SIG-M5 (cell line): ENCODE measurements around the gene APRT.
"Not testable (repeated sequence)": the region's sequence is repeated elsewhere in the genome, so short reads cannot be mapped to it uniquely, and the experiment has no call there.

ENCODE experiments used
- DNase-seq: peaks from one replicate; lab custom pipeline; 2025; lab: John Stamatoyannopoulos, UW

The APRT gene

DNA sequence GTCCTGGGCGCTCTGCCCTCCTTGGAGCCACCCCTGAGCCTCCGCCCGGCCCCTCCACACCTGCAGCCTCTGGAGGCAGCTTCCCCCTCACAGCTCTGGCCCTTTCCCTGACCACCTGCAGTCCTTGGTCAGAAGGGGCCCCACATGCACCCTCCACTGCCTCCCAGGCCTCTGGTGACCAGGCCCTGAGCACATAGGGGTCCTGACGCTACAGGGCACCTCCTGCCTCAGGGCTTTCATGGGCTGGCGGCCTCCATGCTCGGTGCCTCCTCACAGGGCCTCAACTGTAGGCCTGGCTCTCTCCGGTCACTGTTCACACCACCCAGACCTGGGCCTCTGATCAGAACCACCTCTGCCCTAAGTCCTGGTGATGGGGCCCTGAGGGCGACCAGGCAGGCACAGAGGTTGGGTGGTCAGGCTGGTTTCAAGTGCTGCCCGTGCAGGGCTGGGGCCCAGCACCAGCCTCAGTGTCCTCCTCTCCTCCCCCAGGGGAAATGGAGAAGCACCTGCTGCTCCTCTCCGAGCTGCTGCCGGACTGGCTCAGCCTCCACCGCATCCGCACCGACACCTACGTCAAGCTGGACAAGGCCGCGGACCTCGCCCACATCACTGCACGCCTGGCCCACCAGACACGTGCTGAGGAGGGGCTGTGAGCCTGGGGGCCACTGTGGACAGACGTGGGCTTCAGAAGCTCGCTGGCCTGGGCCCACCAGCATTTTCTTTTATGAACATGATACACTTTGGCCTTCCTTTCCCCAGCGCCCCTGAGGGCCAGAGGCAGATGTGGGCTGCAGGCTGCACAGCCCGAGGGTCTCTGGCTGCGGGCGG, 3.9 kb downstream of the APRT start:
- no peak for DNase-seq

DNA sequence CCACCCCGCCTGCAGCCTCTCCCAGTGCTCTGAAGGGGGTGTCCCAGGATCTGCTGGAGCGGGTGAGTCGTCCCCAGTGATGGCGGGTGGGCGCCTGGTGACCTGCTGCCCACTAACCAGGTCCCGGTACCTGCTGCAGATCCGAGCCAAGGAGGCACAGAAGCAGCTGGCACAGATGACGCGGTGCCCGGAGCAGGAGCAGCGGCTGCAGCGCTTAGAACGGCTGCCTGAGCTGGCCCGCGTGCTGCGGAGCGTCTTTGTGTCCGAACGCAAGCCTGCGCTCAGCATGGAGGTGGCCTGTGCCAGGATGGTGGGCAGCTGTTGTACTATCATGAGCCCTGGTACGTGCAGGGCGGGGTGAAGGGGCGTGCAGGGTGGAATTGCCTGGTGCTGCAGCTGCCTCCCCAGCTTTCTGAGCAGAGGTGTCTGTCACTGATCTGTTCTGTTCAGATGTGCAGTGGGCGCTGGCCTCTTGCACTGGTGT, 4.5 kb downstream of the APRT start:
- no peak for DNase-seq

DNA sequence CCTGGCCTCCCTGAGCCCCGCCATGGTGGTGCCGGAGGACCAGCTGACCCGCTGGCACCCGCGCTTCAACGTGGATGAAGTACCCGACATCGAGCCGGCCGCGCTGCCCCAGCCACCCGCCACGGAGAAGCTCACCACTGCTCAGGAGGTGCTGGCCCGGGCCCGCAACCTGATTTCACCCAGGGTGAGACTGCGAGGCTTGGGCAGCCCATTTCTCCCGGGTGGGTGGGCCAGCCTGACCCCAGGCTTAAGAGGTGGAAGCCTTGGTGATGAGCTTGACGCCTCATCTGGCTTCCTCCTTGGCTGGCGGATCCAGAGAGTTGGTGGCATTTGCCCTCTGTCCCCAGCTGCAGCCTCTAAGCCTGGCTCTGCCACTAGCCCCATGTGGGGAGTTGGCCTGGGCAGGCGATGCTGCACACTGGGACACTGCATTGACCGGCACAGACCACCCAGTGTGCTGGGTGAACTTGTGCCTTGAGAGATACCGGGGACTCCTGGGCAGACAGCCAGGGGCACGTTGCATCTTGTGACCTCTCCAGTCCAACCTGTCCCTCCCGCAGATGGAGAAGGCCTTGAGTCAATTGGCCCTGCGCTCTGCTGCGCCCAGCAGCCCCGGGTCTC, 5.1 kb downstream of the APRT start:
- DNase-seq, result no peak

DNA sequence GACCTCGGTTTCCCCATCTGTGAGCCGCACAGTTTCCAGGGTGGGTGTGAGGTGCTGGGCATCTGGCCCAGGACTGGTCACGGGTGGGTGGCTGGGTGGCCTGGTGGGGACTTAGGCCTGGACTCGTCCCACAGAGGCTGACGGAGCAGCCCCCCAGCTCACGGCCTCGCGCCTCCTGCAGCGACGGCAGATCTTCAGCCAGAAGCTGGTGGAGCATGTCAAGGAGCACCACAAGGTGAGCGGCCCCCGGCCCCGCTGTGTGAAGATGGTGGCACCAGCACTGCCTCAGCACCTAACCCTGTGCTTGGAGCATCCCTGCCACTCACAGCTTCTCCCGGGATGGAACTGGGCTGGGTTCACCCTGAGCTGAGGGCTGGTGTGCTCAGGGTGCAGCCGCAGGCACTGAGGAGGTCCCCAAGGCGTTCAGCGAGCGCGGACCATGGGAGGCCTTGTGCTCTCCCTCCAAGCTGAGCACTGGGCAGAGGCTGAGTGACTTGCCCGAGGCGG, 5.8 kb downstream of the APRT start:
- no peak for DNase-seq

DNA sequence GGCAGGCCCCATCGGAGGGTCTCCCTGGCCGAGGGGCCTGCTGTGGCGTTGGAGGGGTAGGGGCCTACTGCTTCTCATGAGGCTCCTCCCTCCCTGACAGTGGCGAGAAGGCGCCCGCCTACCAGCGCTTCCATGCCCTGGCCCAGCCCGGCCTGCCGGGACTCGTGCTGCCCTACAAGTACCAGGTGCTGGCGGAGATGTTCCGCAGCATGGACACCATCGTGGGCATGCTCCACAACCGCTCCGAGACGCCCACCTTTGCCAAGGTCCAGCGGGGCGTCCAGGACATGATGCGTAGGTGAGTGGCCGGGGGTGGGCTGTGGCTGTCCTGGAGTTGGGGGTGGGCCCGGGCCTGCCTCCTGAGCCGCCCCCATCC, 6.4 kb downstream of the APRT start:
- DNase-seq, result no peak

DNA sequence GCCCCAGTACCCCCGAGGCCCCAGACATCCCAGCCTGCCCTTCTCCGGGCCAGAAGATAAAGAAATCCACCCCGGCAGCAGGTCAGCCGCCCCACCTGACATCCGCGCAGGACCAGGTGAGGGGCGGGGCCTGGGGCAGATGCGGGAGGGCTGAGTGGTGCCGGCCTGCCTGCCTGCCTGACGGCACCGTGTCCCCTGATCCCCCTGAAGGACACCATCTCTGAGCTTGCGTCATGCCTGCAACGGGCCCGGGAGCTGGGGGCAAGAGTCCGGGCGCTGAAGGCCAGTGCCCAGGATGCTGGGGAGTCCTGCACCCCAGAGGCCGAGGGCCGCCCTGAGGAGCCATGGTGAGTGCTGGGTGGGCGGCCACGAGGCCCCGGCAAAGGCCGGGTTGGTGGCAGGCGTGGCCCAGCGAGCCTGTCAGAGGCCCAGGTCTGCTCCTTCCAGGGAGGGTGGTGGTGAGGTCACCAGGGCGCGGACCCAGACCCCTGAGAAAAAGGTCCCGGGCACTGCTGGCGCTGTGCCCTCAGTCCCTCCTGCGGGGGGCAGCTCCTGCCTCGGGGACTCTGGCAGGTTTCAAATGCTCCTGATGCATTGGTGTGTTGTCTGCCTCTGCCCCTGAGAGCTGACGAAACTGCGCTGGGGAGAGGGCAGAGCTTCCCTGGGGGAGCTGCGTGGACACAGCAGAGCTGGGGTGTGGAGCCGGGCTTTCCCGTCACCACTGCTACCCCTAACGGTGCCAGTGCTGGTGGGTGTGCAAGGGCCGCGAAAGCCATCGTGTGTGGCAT, 7.0 kb downstream of the APRT start:
- no peak for DNase-seq

DNA sequence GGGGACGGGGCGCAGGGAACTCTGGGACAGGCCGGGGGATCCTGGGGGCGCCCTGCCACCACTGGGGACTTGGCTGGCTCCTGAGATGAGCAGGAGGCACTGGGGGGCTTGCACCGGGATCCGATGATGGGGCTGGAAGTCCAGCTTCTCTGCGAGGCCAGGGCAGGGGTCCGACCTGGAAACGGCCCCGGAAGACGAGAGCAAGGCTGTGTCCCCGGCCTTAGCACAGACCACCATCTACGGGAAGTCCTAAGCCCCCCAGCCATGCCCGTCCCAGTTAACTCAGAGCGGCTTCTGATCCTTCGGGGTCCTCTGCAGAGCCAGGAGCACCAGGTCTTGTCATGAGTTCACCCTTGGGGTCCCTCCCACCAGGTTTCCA, 7.6 kb downstream of the APRT start:
- no peak for DNase-seq

DNA sequence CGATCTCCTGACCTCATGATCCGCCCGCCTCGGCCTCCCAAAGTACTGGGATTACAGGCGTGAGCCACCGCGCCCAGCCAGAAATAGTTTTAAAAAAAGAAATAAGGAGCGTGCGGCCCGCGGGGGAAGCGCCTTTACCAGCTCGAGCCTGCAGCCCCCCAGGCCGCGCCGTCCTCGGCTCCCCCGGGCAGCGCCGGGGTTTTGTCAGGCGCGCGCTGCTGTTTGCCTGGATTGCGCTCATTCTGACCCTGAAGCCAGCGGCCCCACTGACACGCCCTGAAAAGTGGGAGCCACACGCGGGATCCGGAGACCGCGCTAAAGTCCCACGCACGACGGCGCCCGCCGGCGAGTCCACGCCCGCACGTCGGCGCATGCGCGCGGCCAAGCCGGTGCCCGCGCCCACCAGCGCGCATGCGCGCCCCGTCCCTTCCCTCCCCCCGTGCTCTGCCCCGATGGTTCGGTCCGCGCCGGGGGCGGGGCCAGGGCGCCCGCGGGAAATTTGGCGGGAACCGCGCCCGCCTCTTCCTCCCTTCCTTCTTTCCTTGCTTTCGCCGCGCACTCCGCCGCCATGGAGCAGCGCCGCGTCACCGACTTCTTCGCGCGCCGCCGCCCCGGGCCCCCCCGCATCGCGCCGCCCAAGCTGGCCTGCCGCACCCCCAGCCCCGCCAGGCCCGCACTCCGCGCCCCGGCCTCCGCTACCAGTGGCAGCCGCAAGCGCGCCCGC, 8.3 kb downstream of the APRT start, which contains the start of gene CDT1:
Gene CDT1, plus strand, starts transcription at position 526 of the 724 bp plus-strand sequence. Its CDS starts 43 bp downstream, at position 569.
- DNase-seq, result no peak

DNA sequence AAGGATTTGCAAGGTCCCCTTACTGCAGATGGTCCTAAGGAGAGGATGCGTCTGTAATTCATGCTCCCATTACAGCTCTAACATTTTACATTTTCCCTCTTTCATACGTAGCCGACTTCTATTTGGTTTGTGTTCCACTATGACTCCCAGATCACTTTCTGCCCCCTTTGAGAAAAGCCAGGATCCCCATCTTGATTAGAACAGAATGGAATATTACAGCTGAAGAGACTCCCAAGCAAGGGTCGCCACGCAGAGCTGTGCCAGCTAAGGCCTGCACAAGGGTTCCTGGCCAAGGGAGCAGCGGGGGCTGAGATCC, 11.5 kb downstream of the APRT start:
- no peak for DNase-seq

DNA sequence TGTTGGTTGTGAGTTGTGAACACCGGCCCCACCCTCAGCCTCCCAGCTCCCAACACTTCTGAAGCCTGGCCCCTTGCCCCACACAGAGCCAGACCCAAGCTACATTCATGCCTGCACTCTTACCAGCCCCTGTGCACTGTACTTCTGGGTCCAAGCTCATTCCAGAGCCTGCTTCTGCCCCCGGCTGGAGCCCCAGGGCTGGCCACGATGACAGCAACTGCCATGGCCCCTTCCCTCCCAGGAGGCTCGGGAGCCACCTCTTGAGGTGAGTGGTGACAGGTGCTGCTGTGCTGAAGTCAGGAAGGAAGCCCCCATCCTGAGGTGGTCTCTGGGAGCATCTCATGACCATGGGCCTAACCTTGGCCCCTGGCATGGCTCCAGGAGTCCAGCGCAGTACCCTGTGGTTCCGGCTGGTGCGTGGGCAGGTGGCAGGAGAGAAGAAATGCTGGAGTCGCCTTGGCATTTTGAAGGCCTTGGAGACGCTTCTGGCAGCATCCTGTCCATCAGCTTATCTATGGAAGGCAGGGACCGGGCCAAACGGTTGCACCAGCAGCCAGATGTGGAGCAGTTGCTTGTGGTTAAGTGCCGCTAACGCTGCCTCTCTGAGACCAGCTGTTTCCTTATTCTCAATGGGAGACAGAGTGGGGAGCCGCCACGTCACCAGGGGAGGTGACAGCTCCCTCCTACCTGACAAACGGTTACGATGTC, 12.0 kb downstream of the APRT start:
- DNase-seq, result peak; percentile 56

DNA sequence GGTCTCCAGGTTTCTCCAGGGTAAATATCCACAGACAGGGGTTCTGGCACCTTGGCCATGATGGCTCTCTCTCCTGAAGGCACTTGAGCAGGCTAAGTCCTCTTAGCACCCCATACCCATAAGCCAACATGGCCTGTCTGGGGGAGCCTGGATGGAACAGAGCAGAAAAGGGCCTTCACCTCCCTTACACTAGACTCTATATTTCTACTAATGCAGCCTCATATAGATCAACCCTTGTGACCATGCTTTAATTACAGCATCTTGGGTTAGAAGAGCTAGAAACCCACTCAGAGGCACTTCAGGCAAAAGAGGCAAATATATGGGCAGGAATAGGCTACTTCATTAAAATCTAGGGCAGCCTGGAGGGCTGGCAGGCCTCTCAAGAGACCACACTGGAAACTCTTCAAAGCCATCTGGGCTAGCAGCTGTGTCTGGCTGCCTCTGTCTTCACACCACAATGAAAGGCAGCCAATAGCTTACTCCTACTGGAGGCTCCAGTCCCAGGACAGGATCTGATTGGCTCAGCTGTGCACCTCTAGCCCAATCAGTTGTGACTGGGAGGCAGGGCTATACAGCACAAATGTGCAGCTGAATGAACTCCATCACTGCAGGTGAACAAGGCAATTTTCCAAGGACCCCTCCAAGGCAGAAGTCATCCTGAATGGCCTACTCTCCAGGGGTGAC, 12.8 kb downstream of the APRT start:
- DNase-seq, result no peak

DNA sequence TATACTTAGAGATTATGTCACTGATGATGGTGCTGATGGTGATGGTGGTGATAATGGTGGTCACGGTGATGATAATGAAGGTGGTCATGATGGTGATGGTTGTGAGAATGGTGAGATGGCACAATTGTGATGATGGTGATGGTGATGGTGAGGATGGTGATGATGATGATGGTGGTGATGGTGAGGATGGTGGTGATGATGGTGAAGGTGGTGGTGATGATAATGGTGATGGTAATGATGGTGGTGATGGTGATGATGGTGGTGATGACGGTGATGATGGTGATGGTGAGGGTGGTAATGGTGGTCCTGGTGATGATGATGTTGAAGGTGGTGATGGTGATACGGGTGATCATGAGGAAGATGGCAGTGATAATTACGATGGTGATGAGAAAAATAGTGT, 13.7 kb downstream of the APRT start:
- no peak for DNase-seq

DNA sequence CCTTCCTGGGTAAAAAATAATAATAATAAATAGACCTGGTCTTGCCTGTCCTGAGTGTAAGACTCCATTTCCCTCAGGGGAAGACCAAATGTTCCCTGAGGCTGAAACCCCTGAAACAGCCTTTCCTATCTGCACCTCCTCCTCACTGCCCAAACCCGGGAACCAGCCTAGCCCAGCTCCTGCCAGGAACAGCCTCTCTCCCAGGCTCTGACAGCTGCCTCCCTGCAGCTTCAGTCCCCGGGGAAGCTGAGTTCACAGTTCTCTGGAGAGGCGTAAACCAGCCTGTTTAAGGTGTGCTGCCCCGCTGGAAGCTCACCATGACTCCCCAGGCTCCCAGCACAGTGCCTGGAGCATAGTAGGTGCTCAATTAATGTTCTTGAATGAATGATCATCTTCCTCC, 15.4 kb downstream of the APRT start:
- DNase-seq, result no peak

DNA sequence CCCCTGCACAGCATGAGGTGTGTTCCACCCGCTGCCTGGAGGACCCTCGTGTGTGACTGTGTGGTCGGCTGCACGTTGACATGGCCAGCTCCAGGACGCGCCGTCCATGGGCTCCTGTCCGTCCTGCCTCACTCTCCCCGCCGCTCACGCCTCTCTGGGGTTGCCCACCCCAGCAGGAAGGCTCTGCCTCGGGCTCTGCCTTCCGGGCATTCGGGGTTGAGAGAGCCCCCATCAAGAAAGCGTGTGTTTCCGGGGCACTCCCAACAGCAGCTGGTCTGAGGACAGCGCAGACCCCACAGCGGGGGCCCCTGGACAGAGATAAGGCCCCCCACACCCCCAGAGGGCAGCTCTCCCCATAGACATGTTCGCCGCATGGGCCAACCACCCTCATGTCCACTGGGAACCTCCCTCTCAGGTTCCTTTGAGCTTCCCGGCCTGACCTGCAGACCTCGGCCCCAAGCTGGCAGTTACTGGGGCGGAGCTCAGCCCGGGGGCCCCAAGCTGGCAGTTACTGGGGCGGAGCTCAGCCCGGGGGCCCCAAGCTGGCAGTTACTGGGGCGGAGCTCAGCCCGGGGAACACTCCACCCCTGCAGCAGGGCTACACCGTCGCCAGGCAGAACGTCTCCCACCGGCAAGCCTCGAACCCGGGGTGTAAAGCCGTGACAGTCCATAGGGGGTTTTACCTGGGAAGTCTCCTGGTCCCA, 18.3 kb downstream of the APRT start:
- DNase-seq, result peak; percentile 42

DNA sequence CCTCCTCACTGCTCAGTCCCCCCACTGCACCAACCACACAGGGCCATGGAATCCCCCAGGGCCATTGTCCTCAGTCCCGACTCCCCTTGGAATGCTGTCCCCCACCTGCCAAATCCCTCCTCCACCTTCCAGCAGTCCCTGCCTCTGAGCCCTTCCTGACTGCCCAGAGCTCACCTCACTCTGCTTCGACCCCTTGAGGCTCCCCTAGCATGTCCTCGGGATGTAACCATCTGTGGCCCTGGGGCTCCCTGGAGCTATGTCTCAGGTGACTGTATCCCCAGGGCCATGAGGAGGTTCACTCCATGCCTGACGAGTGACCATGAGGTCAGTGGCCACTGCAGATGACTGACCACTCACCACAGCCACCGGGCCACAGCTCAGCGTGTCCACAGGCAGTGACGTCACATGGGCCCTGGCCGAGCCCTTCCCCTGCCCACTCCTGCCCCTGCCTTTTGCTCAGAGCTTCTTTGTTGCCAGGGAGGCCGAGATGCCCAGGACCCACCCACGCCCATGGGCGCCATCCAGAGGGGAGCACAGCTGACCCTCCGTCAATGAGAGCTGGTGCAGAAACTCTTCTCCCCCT, 19.0 kb downstream of the APRT start:
- no peak for DNase-seq

DNA sequence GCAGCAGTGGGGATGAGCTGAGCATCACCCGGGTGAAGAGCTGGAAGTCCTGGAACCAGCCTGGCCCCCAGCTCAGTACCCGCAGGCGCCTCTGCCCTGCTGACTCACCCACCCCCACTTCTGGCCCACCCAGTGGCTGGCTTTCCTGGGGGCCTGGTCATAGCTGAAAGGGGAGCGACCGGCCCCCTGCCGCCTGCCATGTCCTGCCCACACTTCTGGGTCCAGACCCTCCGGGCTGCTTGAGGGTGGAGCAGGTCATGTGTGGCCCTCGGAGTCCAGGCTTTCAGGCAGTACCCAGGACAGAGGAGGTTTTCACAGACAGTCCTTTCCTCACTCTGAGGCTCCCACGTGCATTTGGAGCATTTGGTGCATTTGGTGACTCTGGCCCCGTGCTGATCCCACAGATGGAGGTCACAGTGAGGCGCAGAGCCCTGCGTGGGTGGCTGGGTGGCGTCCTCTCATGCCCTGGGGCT, 19.6 kb downstream of the APRT start:
- DNase-seq, result no peak

DNA sequence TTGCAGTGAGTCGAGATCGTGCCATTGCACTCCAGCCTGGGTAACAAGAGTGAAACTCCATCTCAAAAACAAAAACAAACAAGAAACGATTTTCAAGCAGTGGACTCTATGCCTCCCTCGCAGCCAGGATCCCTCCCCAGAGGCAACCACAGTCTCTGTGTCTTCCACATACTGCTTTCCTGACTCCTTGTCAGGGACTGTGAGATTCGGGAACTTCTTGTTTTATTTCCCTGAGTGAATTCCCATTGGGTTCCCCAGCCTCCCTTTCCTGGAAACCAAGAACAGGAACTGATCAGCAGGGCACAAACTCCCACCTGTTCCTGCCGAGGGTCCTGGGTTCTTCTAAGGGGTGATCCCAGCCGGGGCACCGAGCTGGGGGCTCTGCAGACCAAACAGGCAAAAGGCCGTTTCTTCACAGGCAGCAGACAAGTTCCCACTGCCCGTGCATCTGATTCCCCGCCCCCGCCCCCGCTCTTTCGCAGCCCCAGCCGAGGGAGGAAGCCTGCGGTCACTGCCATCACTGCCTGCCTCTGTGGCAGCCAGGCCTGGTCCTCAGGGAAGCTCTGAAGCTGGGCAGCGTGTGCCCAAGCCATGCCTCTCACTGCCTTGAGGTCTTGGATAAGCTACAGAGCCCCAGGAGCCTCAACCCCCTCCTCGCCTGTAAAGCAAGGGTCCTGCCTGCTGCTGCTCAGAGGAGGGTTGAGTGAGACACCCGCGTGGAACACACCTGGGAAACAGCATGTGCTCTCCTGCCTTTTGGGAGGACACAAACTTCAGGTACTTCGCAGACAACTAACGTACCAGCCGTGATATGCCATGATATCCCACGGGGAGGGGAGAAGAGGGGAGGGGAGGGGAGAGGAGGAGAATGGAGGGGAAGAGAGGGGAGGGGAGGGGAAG, 21.2 kb downstream of the APRT start:
- no peak for DNase-seq

DNA sequence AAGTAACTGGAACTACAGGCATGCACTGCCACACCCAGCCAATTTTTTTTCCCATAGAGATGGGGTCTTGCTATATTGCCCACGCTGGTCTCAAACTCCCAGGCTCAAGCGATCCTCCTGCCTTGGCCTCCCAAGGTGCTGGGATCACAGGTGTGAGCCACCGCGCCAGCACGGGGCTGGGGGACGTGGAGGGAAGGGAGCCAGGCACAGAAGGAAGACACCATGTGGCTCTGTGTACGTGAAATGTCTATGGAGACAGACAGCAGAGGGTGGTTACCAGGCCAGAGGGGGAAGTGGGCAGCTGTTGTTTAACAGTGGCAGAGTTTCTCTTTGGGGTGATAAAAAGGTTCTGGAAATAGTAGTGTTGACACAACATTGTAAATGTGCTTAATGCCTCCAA, 22.1 kb downstream of the APRT start:
- peak; percentile 41 for DNase-seq

DNA sequence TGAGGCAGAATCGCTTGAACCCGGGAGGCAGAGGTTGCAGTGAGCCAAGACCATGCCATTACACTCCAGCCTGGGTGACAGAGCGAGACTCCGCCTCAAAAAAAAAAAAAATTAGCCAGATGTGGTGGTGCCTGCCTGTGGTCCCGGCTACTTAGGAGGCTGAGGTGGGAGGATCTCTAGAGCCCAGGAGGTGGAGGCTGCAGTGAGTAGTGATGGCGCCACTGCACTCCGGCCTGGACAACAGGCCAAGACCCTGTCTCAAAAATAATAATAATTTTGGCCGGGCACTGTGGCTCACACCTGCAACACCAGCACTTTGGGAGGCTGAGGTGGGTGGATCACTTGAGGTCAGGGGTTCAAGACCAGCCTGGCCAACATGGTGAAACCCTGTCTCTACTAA, 23.0 kb downstream of the APRT start:
- not testable (repeated sequence) for DNase-seq
